Glomerular endothelial cell (primary cell): Measurements from ENCODE around the gene KCNK13. TPM values are rescaled to one million over a fixed set of nuclear protein-coding genes. Genes with fewer than 3 reads are reported as not detected.
"Not testable (repeated sequence)": the region's sequence is repeated elsewhere in the genome, so short reads cannot be mapped to it uniquely, and the experiment has no call there.

Experiments
- DNase-seq: peaks from one replicate; pipeline ENCODE4 v3.0.0-alpha.2; 2011; ENCODE audit warnings: low read depth, low spot score; ENCODE audit errors: extremely low read depth
- total RNA-seq: library from RNA; depleted of rRNA; stranded (reverse); fragments of >200 nt; gene quantifications from 2 replicates; pipeline ENCODE4 v1.2.3, GENCODE V29; 2015

KCNK13 gene
- total RNA-seq, 1 donor from 2014 or later: not detected

DNA sequence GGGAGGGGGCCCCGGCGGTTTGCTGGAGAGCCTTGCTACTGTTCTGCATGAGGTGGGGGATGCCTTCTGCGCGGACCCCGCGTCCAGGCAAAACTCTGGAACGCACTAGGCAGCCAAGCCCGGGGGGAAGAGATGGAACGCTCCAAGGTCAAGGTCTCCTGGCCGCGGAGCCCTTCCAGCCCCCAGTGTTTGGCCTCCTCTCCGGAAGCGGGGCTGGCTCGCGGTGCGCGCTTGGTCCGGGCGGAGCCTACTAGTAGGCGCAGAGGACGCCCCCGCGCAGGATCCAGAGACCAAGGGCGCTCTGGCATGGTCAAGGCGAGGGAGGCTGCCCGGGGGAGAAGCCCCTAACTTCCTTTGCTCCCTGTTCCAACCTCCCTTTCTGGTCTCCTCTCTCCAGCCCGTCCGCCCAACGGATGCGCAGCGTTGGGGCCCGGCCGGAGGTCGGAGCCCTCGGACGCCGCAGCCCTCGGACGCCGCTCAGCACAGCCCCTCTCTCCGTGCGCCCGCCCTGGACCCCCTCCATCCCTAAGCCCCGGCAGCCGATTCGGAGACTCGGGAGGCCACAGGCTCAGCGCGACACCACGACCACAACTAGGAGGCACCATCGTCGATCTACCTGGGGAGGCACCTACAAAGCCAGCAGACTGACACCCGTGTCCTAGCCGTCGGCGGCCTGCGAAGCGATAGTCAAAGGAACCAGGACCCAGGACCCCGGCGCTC lies 669 bp upstream of the KCNK13 start:
- DNase-seq: no peak

DNA sequence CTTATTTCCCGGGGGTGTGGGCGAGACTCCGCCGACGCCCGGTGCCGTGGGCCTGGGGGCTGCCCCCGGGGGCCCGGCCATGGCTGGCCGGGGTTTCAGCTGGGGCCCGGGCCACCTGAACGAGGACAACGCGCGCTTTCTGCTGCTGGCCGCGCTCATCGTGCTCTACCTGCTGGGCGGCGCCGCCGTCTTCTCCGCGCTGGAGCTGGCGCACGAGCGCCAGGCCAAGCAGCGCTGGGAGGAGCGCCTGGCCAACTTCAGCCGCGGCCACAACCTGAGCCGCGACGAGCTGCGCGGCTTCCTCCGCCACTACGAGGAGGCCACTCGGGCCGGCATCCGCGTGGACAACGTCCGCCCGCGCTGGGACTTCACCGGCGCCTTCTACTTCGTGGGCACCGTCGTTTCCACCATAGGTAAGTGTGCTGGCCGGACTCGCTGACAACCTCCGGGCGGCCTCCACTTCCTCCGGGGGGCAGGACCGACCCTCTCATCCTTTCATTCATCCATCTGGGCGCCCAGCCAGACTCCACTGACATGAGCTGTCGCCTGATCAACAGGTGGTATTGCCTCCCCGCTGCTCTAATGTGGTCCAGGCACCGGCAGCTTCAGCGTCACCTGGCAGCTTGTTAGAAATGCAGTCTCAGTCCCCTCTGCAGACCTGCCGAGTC lies 467 bp downstream of the KCNK13 start:
- no peak for DNase-seq

DNA sequence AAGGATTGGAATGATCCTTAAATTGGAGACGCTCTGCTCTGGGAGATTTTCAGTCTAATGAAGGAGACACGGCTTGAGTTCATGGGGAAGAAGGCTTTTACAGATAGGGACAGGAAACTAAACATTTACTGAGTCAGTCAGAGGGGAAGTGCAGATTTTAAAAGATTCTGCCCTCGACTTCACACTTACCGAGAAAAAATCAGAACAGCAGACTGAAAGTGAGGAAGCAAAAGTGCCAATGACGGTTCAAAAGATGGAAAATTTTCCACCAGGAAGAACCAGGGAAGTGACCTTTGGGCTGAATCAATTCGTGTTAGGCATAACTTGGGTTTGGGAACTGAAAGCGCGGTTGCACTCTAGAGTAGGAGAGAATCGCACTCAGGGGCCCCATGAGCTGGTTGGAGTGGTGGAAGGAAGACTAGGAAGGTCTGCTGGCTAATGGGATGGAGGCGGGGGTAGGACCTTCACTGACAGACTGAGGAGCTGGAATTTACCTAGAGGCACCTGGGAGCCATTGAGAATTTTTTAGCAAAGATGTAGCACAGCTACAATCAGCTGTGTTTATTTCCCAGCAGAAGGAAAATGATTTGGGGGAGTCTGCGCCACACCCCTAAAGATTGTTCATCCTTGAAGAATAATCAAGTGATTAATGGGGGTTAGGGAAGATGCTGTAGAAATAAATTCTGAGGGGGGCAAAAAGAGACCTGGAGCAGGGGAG lies 1.2 kb downstream of the KCNK13 start:
- no peak for DNase-seq

DNA sequence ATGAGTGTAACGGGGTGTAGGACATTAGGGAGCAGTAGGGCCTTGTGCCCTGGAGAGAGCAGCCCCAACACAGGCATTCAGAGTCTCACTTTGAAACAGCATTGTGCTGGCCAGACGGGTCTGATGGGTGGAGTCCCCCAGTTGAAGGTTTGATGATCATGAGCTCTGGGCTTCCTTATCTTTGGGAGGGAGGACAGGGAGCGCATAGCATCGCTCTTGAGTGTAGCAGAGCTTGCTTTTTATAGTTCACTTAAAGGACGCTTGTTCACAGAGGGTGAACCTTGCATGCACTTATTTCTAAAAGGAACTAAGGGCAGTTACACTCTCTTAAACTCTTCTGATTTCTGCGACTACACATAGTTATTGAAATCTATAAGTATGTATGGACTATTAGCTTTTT lies 10.6 kb downstream of the KCNK13 start:
- no peak for DNase-seq

DNA sequence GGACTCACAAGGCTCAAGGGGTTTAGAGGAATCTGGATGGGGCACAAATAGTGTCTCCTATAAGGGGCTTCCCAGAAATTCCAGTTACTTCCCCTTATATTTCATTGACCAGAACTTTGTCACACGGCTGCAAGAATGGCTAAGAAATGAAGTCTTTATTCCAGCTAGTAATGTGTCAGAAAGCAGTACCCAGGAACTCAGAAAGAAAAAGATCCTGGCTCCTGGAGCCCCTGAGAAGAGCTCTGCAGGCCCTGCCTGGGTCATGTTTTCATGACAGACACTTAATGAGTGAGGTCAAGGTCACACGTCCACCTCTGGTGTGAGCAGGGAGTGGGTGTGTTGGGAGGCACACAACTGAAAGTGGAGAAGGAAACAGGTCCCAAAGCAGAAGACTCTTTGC lies 17.8 kb downstream of the KCNK13 start:
- DNase-seq: no peak

DNA sequence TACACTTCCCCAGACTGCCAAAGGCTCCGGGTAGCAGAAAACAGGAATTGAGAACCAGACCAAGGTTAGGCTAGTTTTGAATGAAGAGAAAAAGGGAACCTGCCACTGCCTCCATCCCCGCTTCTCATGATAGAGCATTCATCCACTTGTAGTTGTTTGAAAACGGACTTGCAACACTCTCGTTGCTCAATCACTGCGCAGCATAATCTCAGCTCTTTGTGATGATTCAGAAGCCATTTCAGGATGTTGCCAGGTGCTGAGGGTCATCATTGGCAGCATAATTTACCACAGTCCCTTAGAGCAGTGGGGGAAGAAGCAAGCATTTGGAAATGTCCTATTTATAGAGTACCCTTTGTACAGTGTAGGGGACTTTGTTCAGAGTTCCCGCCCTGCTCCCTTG lies 25.6 kb downstream of the KCNK13 start:
- DNase-seq: no peak

DNA sequence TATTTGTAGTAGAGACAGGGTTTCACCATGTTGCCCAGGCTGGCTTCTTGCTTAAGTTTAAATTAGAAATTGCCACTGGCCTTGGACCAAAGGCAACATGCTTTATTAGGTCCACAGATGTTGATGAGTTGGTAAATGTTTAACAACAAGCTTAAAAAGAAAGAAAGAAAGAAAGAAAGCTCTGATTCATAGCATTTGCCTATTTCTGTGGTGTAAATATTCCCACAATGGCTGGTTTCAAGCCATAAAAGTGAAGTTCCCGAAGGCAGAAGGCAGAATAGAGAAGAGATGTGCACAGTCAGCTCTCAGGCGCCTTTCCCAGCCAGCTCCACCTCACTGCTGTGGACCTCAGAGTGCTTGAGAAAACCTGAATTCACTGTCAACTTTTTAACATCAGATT lies 26.4 kb downstream of the KCNK13 start:
- DNase-seq: no peak

DNA sequence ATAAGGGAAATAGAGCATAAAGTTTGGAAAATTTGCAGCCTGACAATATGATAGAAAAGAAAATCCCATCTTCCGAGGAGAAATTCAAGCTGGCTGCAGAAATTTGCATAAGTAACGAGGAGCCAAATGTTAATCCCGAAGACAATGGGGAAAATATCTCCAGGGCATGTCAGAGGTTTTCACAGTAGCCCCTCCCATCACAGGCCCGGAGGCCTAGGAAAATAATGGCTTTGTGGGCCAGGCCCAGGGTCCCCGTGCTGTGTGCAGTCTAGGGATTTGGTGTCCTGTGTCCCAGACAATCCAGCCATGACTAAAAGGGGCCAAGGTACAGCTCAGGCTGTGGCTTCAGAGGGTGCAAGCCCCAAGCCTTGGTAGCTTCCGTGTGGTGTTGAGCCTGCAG lies 27.7 kb downstream of the KCNK13 start:
- not testable (repeated sequence) for DNase-seq

DNA sequence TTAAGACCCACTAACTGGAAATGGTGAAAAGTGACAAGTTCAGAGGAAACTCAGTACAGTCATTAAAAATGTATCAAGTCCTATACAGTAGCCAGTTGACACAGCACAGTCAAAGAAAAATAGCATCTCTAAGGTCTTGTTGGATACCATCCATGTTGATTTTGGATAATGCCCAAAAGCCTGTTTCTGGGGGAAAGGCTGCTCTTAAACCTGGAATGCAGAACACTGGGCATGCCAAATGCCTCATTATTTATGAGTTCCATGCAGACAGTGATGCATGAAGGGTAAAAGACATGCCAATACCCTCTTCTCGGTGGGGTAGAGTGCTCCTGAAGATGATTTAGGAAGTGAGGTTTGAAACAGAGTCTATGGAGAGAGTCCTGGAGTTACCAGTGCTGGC lies 29.6 kb downstream of the KCNK13 start:
- DNase-seq: no peak

DNA sequence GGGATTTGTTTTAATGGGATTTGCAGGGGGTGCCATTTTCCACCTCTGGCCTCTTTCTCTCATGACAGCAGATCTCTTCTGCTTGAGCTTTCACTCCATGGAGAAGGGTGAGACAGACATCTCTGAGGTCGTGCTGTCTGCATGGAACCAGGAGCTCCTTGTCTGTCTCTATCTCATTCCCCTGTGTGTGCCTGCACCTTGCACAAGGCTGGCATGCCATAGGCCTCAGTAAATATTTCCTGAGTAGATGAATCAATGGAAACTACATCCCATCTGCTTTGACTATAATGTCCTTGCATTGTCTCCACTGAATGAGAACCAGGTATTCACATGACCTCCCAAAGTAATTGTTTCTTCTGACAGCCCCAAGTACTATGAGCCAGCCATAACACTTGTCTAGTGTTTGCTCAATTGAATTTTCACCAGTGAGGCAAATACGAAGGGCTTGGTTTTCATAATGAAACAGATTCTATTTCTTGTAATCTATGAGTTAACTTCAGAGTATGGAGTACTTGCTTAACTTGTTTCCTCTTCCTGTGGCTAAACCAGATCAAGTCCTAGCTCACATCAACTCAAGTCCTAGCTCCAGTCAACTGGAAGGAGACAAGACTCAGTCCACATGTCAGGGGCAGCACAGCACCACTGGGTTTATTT lies 32.3 kb downstream of the KCNK13 start:
- no peak for DNase-seq

DNA sequence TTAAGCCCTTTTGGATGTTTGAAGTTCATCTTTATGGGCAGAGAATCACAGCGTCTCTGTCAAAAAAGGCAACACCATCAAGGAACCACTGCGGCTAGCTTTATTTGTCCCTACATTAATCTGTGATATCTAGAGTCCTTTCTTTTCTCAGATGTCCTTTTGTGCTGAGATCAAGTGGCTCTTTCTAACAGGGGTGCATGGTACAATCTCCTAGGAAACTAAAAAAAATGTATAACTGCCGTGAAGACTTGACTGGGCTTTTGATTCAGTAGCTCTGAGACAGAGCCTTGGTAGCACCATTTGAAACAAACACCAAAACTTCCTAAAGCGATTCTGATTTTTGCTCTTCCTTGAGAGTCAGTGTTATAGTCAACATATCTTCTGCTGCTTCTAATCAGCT lies 33.3 kb downstream of the KCNK13 start:
- DNase-seq: no peak

DNA sequence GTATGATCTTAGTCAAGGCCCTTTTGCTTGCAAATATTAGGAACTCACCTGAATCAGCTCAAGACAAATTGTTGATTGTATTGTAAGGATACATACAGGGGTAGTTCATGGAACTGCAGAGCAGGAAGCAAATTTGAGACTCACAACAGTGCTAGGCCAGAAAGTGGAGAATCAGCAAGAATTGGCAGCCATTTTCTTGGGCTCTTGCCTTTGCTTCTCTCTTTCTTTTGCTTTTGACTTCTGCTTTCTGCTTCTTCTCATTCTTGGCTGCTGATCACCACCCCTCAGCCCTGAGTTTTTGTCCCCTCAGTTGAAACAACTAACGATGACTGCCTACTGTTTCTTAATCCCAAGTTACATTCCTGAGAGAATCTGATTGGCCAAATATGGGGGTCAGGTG lies 34.8 kb downstream of the KCNK13 start:
- no peak for DNase-seq

DNA sequence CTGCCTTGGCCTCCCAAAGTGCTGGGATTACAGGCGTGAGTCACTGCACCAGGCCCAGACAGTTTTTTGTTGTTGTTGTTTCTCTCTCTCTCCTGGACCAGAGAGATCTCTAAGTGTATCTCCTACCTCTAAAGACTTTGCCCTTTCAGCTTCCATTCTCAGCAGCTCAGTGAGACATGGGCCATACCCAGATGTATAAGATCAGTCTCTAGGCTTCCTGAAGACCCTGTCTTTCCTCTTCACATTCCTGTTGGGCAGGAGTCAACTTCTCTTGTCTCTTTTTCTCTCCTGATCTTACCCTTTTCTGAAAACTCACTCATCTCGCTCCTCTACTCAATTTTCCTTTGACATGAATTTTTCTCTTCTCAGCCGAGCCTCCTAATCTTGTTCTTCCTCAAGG lies 42.0 kb downstream of the KCNK13 start:
- no peak for DNase-seq

DNA sequence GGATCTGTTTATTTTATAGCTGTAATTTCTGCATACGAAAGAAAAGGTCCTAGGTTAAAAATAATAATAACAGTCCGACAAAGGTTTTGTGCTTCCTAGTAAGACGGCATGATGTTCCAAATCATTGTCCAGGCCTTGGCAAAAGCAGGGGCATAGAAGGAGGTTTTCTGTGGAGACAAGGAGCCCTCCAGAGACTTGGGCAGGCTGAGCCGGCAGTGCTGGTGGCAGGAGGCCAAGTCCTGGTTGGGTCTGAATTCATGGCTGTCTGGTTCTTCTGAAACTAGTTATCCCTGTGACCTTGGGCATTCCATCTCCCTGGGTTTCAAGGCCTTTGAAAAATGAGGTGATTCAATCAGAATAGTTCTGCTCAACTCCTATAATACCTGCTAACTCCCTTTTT lies 44.0 kb downstream of the KCNK13 start:
- DNase-seq: no peak

DNA sequence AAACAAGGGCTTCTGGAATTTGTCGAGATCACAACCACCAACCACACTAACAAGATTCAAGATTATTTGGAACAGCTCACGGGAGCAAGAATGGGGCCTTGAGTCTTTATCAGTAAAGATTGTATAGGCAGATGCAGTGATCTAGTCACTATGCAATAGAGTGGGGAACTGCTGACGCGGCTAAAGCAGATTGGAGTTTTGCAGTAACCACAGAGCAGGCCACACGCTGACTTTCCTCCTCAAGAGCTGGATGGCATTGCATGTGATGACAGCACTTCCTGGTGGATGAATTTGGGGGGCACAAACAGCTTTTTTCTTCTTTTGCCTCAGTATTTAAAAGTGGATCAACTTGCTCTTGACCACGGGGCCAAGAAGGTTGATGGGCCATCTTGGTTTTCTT lies 46.0 kb downstream of the KCNK13 start:
- no peak for DNase-seq

DNA sequence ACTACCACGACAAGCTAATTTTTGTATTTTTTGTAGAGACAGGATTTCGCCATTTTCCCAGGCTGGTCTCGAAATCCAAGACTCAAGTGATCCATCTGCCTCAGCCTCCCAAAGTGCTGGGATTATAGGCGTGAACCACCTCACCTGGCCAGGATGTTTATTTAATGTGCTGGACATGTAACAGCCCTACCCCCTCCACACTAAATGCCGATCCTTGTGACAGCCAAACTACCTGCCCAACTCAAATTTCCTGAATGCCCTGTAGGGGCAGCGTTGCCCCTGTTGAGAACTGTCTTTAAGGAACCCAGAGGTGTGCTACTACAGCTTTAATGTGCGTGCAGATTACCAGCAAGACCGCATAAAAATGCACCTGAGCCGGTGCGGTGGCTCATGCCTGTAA lies 48.1 kb downstream of the KCNK13 start:
- no peak for DNase-seq

DNA sequence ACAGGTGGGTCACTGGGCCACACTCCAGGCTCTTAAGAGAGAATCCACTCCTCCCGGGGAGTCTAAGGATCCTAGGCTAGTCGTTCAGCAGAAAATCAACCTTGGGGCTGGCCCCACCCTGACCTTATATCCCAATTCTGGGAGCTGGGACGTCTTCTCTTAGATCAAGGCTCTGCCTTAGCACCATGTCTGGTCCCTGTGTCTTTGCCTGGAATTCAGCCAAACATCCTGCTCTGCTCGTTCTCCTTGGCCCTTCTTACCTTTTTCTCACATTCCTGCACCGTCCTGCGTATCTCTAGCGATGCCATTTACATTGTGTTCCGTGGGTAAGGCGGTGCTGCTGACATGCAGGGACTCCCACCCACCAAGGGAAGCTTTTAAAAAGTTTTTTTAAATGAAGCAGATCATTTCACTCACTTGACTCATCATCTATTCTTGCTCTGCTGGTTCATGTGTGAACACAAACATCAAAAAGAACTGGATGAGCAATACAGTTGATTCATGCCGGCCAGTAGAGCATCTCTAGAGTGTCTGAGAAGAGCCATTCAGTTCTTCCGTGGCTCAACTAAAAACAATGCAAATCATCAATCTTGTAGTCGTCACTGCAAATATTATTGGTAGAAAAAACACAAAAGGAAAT lies 50.2 kb downstream of the KCNK13 start:
- DNase-seq: no peak

DNA sequence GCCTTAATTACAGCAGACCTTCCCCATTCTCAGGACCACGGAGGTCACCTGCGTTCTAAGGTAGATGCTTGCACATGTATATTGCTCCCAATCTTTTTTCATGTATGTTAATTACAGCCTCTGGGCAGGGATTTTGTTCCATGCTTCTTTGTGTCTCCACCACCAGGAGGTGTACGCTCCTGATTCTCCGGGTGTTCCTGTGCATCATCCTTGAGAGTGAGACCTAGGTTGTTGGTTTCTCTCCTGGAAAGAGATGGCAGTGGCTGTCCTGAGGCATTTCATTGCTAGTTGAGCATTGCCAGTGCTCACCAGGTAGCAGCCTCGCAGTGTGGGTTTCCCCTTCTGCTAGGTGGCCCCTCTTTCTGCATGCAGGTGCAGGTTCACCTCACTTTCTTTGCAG lies 52.8 kb downstream of the KCNK13 start:
- DNase-seq: no peak

DNA sequence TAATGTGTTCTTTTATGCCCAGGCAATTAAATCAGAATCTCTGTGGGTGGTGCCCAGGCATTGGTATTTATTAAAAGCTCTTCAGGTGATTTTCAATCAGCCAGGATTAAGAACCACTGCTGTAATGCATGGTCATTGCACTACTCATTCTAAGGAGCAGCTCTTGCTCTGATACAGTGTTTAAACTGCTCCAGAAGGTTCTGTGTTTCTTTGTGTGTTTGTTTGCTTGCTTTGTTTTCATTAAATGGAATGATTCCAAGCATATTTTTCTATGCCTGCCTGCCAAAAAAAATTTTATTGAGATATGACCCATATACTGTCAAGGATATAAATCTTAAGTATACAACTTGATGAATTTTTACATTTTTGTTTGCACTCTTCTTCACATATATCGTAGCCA lies 54.0 kb downstream of the KCNK13 start:
- DNase-seq: no peak

DNA sequence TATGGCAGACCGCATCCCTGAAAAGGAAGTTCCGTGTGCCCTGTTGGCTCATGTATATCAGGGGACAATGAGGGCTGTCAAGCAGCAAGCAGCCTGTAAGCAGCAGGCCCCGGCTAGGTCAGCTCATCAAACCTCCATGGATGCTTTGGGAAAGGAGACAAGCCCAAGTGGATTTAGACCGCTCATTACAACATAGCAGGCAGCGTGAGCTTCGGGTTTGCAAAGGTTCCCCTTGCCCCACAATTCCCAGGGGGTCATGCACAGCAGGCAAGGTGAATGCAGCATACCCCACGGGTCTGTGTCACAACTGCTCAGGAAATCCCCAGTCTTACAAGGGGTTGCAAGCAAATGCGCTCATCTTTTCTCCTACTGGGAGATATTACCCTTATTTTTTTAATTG lies 54.6 kb downstream of the KCNK13 start:
- DNase-seq: no peak

DNA sequence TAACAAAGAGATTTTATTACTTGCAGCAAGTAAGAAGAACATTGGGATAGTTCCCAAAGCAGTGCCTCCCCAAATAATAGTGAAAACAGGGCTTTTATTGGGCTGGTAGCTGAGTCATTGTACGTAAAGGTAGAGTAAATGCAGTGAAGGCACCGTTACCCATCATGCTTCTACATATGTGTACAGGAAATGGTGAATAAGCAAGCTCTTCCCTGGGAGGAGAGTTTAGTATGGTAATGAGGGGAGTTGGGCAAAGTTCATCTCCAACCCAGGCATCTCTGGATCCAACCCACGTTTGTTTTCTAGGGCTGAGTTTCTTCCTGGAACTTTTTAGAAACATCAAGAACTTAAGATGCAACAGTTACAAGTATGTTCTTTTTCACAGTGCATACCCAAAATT lies 56.2 kb downstream of the KCNK13 start:
- no peak for DNase-seq
